Measurements from ENCODE around the gene PRSS21. TPM values are rescaled to one million over a fixed set of nuclear protein-coding genes. Genes with fewer than 3 reads are reported as not detected.
A peak's percentile ranks its signal among the peaks of the same experiment; 100 is the strongest.

PRSS21 gene
- total RNA-seq, 1 donor from 2014 or later: 26.5 TPM

- no peaks in the 10 kb centered on the region for H3K4me1 ChIP-seq
- intact Hi-C loops (cut with DNase I): no loop called here
- no peak for TF ChIP-seq CTCF (IDR thresholded peaks at IDR 0.05)
- DNase-seq (peak; percentile 32), ATAC-seq (no peak)
- peaks cover 22% of the 10 kb centered on the region for H3K27me3 ChIP-seq (ENCODE audit: low read depth)
- H3K4me3 ChIP-seq: no peak overlapping the region
- no peaks in the 10 kb centered on the region for H3K9me3 ChIP-seq
- no peak overlapping the region for H3K27ac ChIP-seq
- H3K36me3 ChIP-seq: no peaks in the 10 kb centered on the region
Observed at GRCh38 chr16:2811703-2812471, 5.2 kb upstream of the PRSS21 start.

- TF ChIP-seq CTCF (IDR thresholded peaks at IDR 0.05): no peak
- peak; percentile 12 for DNase-seq
- H3K4me3 ChIP-seq: no peak overlapping the region
- intact Hi-C loops (cut with DNase I): no loop called here
- H3K36me3 ChIP-seq: no peaks in the 10 kb centered on the region
- ATAC-seq: no peak
- peaks cover 24% of the 10 kb centered on the region for H3K27me3 ChIP-seq (ENCODE audit: low read depth)
- no peaks in the 10 kb centered on the region for H3K4me1 ChIP-seq
- no peaks in the 10 kb centered on the region for H3K9me3 ChIP-seq
- no peak overlapping the region for H3K27ac ChIP-seq
Observed at GRCh38 chr16:2813771-2814221, 3.2 kb upstream of the PRSS21 start.

GRCh38 chr16:2814551-2815298, 2.3 kb upstream of the PRSS21 start:
- DNase-seq (peak; percentile 41), ATAC-seq (no peak)
- no peaks in the 10 kb centered on the region for H3K36me3 ChIP-seq
- H3K4me3 ChIP-seq: no peak overlapping the region
- peaks cover 31% of the 10 kb centered on the region for H3K27me3 ChIP-seq (ENCODE audit: low read depth)
- intact Hi-C loops (cut with DNase I): no loop called here
- H3K4me1 ChIP-seq: no peaks in the 10 kb centered on the region
- TF ChIP-seq CTCF (IDR thresholded peaks at IDR 0.05): no peak
- no peak overlapping the region for H3K27ac ChIP-seq
- H3K9me3 ChIP-seq: no peaks in the 10 kb centered on the region

GRCh38 chr16:2815299-2815771, 1.7 kb upstream of the PRSS21 start:
- TF ChIP-seq CTCF (IDR thresholded peaks at IDR 0.05): no peak

GRCh38 chr16:2817340-2818271, 569 bp downstream of the PRSS21 start:
- no peaks in the 10 kb centered on the region for H3K36me3 ChIP-seq
- peaks cover 26% of the 10 kb centered on the region for H3K27me3 ChIP-seq (ENCODE audit: low read depth)
- no peak for TF ChIP-seq CTCF (IDR thresholded peaks at IDR 0.05)
- H3K4me1 ChIP-seq: no peaks in the 10 kb centered on the region
- ATAC-seq: no peak
- no peak overlapping the region for H3K27ac ChIP-seq
- intact Hi-C loops (cut with DNase I): no loop called here
- peak overlapping the region; percentile 19 for H3K4me3 ChIP-seq
- H3K9me3 ChIP-seq: no peaks in the 10 kb centered on the region
- DNase-seq: peak; percentile 46

More at GRCh38 chr16:2815299-2815771, 1.7 kb upstream of the PRSS21 start:
- Histone ChIP-seq H3K27me3 (ENCODE audit: low read depth) (peaks cover 33% of the 10 kb centered on the region), H3K36me3 (no peaks in the 10 kb centered on the region), H3K4me1 (no peaks in the 10 kb centered on the region), H3K4me3 (no peak overlapping the region), H3K27ac (no peak overlapping the region), H3K9me3 (no peaks in the 10 kb centered on the region)
- intact Hi-C loops (cut with DNase I): no loop called here
- DNase-seq (peak; percentile 53), ATAC-seq (no peak)
